HS-27A (cell line): ENCODE data around the gene ACYP2.
"Not testable (repeated sequence)": the region's sequence is repeated elsewhere in the genome, so short reads cannot be mapped to it uniquely, and the experiment has no call there.

Source experiments
- DNase-seq: peaks from one replicate; pipeline ENCODE4 v3.0.0-alpha.2; 2012; ENCODE audit warnings: low read depth, missing footprints

ACYP2 gene

DNA sequence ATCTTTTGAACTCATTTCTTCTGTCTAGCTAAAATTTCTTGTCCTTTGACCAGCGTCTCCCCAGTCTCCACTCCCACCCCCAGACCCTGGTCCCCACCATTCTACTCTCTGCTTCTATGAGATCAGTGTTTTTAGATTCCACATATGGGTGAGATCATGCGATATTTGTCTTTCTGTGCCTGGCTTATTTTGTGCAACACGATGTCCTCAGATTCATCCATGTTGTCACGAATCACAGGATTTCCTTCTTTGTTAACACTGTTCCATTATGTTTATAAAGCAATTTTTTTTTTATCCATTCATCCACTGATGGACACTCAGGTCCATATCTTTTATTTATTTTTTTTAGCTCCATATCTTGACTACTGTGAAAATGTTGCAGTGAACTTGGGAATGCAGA, 16.0 kb upstream of the ACYP2 start:
- no peak for DNase-seq

DNA sequence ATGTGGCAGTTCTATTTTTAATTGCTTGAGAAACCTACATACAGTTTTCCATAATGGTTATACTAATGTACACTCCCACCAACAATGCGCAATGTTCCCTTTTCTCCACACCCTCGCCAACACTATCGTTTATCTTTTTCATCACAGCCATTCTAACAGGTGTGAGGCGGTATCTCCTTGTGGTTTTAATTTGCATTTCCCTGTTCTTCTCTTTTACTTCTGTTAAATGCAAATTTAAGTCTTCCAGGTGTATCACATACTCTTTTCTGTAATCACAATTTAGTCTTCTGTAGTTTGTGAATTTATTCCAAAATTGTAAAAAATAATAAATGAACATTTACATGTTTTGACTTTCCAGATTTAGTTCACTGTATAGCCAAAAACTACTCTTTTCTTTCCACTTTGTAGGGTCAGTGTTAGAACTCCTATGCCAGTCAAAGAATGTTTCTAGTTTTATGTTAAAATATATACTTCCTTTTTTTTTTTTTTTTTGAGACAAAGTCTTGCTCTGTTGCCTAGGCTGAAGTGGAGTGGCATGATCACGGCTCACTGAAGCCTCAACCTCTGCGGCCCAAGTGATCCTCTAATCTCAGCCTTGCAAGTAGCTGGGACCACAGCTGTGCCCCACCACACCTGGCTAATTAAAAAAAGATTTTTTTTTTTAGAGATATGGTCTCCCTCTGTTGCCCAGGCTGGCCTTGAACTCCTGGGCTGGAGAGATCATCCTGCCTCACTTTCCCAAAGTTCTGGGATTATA, 15.4 kb upstream of the ACYP2 start:
- no peak for DNase-seq

DNA sequence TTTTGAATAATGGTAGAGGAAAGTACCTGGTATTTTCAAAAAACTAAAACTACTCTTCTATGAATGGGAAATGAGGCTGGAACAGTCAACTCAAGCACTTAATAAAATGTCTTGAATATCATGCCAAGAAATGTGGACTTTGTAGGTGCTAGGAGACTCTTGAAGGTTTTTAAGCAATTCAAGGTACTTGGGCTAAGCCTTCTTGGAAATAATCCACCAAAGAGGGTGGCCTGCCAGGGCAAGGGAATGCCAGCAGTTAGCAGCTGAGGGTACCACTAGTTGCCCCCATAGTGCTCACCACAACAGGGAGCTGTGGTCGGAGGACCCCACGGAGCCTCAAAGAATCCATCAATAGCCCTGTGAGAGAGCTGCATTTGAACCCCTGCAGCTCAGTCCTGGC, 14.6 kb upstream of the ACYP2 start:
- DNase-seq = no peak

DNA sequence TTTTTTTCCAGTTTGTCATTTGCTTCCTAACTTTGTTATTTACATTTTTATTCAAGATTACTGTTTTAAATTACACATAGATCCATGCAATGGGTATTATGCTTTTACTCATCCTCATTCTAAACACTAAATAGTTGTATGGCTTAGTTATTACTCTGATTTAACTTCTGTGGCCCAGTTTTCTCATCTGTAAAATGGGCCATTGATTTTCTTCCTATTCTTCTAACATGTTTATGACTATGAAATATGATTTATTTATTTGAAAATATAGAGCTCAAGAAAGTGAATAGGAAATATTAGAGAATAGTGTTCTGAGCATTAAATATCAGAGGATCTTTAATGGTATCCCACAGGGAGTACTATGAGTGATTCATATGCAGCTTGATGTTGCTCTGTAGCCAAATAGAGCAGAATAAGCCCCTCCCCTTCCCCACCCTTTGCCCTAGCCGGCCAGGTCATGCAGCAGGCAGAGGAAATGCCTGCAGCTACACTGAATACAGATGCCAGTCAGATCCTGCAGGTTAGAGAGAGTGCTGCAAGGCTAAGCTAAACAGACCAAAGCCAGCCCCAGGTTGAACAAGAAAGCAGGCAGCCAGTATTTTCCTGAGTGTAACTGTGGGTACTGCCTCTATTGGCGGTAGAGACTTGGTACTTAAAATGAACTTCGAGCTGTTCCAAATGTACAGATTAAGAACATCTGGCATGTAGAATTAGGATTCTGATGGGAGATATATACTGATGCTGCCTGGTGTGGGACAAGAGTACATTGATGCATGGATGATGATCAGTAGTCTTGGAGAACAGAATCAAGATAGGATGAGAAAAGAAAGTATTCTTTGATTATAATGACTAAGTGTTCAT, 11.7 kb upstream of the ACYP2 start:
- peak; percentile 42 for DNase-seq

DNA sequence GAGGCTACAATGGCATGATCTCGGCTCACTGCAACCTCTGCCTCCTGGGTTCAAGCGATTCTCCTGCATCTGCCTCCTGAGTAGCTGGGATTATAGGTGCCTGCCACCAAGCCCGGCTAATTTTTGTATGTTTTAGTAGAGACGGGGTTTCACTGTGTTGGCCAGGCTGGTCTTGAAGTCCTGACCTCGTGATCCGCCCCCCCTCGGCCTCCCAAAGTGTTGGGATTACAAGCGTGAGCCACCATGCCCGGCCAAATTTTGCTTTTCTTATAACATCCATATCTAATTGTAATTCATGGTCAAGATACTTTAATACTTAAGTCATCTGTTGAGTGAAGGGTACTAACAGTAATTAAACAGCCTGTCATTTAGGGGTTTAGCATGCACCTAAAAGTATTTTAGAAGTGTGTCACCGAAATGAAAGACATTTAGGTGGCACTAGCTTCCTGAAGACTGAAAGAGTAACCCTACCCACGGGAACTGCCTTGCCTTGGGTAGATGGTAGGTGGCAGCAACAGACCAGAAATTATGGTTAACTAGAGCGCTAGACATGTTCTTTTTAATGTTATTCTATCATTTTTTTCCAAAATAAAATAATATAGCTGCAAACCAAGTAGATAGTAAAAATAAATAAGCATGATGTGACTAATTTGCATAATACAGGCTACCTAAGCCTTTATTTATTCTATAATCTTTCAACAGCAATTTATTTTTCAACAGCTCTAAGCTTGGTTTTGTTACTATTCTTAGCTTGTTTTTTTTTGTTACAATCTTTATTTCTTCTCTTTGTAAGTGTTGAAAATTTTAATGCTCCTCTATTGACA, 8.6 kb upstream of the ACYP2 start:
- no peak for DNase-seq

DNA sequence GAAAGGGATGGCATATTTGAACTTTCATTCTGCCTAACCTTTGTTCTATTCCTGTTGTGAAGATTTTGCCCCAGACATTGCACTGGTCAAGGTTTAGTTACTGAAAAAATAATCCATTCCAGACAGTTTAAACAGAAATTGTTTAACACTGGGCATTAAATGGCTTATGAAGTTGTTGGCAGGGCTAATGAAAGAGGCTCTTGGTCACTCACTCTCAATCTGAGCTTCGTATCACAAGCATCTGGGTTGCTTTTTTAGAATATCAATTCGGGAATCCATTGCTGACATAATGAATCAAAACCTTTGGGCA, 8.0 kb upstream of the ACYP2 start:
- no peak for DNase-seq

DNA sequence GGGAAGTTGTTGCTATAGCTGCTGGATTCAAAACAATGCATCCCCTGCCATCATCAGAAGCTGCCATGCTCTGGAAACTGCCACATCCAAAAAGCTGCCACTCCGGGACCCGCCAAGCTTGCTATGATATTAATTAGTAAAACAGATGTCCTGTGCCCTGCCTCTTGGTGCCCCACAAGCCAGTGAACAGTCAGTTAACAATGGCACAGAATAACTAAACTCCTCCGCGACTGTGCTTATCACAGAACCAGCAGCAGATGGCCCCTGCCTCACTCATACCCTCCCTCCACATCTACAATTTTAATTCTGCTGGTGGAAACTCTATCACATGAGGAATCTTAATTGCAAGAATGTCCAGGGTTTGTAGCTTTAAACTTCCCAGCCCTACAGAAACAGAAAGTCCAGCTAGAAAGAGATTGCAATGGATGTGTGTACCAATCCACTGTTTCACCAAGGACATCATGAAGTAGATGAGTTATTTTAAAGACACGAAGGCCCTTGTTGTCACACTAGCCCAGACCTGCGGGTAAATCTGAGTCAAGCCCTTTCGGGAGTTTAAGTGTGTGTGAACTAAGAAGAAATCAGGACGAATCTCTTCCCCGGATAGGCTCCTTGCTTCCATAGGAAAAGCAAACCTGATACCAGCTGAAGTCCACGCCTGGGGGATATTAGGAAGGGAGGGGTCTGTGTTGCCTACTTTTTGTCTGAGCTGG, 7.4 kb upstream of the ACYP2 start:
- DNase-seq = no peak

DNA sequence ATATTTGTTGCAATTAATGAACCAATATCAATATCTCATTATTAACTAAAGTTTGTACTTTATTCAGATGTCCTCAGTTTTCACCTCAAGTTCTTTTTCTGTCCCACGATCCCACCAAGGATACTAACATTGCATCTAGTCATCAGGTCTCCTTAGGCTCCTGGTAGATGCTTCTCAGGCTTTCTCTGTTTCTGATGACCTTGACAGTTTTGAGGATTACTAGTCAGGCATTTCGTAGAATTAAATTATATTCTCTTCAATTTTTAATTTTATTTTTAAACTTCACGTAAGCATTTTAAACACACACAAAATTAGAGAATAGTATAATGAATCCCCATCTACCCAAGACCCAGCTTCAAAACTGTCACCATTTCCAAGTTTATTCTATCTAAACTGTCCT, 5.6 kb upstream of the ACYP2 start:
- no peak for DNase-seq

DNA sequence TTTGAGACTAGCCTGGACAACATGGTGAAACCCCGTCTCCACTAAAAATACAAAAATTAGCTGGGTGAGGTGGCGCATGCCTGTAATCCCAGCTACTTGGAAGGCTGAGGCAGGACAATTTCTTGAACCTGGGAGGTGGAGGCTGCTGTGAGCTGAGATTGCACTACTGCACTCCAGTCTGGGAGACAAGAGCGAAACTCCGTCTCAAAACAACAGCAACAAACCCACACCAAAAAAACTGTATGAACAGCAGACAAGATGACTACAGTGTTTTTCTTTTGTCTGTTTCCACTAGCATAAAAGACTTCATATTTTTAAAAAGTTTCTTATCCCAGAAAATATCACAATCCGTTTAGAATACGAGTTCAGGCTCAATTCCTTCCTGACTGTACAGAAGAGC, 936 bp upstream of the ACYP2 start:
- DNase-seq = not testable (repeated sequence)

DNA sequence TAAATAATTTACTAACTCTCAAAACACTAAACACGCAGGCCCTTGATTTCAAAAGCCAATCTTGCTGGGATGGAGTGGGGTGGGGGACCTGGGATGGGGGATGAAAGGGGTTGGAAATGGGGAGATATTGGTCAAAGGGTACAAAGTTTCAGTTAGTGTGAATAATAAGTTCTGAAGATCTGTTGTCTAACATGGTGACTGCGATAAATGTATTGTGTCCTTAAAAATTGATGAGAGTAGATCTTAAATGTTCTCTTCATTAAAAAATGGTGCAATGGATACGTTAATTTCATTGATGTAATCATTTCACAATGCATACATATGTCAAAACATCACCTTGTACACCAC, 505 bp upstream of the ACYP2 start:
- no peak for DNase-seq

DNA sequence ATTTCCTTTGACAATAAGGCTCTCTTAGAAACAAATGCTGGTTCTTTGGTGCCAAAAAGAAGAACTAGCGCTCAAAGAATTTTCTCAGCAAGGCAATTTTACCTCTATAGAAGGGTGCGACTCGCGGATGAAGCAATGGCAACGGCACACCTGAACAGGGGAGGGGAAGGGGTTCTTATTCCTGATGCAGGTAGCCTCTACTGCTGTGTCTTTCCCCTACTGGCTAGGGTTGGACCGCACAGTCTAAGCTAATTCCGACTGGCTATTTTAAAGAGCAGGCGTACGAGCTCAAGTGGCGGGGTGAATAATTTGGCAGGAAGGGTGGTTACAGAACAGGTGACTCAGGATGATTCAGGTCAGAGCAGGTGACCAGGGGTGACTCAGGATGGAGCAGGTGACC, 1.2 kb downstream of the ACYP2 start:
- DNase-seq = not testable (repeated sequence)

DNA sequence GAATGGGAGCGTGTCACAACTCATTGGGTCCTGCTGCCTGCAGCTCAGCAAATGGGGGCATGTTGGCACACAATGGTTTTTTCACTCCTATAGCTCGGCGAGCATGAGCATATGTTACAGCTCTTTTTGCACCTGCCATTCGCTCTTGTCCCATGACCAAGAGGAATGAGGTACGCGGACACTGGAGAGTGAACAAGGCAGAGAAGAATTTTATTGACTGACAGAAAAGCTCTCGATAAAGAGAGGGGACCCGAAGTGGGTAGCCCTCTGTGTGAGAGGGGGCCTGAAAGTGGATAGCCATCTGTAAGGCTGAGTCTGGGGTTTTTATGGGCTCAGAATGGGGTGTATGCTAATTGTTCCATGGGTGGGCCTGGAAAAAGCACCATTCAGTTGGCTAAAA, 5.5 kb downstream of the ACYP2 start:
- DNase-seq = no peak

DNA sequence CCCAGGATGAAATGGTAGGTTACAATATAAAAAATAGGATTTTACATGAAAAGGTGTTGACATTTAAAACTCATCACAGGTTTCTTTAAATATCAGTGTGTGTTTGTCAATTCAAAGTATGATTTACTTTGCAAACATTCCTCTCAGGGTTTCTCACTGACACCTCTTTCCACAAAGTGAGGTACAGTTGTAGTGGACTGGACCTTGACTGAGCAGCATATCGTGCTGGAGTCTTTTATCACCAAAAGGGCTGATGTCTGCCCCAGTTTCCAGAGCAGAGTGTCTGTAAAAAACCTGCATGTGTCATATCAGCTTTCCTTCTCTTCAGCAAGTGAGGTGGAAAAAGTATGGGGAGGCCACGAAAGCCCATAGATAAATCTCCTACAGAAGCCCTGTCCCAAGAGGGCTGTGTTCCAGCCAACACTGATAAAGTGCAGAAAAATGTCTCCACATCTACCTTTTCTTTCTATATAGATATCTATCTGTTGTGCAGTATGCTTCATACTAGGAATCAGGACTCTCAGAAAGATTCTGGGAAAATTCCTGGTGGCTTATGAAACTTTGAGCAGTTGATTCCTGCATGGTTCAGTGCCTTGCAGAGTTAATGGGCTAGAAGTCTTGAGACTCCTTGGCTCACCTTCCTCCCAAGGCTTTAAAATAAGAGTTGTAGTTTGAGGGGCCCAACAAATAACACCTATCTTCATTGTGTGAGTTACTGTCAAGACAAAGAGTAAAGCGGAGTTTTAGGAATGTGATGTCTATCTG, 6.9 kb downstream of the ACYP2 start:
- no peak for DNase-seq

DNA sequence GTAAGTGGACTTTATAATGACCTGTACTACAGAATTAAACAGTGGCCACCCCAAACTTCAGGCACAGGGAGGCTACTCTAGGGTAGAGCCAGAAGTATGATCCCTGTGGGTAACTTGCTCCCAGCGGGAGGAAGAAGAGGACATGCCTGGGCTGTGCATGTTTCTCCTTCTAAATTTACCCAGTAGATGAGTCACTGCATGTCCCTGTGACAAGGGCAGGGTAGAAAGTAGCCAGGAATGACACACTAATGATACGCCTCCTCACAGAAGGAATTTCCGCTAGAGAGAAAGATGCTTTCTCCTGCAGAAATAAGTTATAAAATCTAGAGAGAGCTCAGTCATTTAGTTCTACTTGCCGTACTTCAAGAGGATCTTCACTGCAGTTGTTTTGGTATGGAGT, 7.5 kb downstream of the ACYP2 start:
- DNase-seq = peak; percentile 49

DNA sequence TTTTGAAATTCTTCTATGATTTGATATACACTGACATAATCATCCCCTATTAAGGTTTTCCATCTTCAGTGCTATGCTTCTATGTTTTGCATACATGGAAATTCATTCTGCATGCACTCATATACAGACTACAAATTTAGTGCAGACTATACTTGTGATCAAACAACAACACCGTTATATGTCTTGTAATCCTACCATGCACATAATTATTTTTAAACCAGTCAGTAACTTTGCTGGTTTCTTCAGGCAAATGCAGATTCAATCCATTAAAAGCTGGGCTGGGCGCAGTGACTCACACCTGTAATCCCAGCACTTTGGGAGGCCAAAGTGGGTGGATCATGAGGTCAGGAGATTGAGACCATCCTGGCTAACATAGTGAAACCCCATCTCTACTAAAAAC, 11.8 kb downstream of the ACYP2 start:
- not testable (repeated sequence) for DNase-seq

DNA sequence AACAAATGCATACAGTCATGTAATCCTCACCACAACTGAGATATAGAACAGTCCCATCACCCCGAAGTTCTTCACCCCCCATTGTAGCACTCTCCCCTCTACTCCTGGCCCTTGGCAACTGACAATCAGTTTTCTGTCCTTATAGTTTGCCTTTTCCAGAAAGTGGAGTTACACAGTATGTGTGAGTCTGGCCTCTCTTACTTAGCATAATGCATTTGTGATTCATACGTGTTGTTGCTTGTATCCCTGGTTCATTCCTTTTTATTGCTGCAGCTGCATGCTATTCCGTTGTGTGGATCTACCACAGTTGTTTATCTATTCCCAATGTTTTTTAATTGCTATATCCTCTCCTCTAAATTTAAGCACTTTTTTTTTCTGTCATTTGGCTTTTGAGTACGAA, 17.6 kb downstream of the ACYP2 start:
- no peak for DNase-seq

DNA sequence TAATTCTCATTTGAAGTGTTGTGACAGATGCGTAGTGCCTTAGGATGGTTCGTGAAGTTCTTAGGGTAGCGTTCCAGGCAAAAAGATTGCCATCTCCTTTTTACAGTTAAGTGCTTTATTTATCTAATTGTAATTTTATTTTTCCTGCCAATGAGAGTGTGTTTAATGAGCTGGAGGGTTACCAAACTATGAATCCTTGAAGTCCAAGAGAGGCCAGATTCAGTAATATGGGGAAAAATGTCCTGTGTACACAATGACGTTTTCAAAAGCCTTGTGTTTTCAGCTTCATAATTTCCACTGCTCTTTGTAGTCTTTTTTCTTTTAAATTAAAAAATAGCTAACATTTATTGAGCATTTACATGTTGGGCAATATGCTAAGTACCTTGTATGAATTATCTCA, 23.8 kb downstream of the ACYP2 start:
- no peak for DNase-seq

DNA sequence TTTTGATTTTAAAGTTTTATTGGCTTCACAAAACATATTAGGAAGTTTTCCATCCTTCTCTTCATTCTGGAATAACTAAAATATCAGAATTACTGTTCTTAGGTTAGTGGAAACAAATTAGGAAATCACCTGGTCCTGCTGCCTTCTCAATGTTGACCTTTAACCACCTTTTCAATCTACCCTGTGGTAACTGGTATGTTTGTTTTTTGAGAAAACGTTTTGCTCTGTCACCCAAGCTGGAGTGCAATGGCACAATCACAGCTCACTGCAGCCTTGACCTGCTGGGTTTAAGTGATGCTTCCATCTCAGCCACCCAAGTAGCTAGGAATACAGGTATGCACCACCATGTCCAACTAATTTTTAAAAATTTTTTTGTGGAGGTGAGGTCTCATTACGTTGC, 28.4 kb downstream of the ACYP2 start:
- no peak for DNase-seq

DNA sequence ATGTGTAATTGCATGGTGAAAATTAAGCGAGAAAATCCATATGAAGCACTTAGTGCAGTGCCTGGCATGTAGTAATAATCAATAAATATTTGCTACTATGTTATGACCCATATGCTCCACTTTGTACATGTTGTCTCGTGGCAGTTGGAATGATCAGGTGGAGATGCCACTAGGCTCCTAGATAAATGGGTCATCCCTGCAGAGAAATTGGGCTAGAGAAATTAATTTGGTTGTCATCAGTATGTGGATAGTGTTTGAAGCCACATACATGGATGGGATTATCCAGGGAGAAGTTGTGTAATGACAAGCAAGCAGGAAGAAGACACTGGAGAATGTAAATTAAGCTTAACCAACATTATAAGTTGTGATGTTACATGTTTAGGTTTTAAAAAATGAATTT, 33.0 kb downstream of the ACYP2 start:
- DNase-seq = no peak

DNA sequence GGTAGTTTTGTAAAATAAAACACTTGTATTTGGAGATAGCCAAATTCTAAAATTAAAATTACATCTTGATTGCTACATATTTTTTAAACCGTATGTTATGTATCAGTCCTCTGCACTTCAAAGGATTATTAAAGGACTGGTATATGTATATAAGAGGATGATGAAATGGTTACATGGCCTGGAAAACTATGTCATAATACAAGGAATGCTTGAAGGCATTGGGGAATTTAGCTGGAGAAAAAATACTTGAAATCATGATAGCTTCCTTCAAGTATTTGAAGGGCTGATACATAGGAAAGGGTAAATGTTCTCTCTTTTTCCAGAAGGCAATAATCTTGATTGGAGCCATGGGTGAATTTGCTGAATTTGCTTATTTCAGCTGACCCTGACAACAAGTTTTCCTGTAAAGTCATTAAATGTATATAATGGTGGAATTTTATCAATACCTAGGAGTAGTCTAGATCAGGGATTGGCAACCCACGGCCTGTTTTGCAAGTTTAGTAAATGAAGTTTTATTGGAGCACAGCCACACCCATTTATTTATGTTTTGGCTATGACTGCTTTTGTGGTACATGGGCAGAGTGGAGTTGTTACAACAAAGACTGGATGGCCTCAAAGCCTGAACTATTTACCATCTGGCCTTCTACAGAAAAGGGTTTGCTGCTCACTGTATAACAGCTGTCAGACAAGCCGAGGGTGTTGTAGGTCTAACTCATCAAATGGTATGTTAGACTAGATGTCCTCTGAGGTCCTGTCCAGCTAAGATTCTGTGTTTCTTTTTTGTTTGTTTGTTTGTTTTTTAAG, 34.4 kb downstream of the ACYP2 start:
- no peak for DNase-seq

DNA sequence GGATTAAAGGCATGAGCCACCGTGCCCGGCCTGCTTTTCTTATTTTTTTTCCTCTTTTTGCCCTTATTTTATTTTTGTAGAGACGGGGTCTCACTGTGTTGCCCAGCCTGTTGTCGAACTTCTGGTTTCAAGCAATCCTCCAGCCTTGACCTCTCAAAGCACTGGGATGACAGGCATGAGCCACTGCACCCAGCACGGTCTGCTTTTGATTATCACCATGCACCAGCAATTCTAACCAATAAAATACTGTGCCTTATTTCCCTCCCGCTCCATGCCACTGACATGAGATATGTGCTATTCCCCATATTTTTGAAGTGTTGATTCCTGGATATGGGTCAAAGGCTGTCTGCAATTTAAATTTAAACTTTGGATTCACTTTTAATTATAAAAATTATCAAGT, 42.9 kb downstream of the ACYP2 start:
- DNase-seq = no peak
